ENCODE data around the gene DNALI1.
"Not testable (repeated sequence)": the region's sequence is repeated elsewhere in the genome, so short reads cannot be mapped to it uniquely, and the experiment has no call there.

DNA sequence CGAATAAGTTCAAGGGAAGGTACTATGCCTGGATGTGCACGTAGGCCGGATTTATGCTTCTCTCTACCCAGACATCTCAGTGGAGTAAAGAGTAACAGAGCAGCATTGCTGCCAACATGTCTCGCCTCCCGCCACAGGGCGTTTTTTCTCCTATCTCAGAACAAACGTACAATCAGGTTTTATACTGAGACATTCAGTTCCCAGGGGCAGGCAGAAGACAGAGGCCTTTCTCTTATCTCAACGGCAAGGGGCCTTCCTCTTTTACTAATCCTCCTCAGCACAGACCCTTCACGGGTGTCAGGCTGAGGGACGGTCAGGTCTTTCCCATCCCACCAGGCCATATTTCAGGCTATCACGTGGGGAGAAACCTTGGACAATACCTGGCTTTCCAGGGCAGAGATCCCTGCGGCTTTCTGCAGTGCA lies 3.2 kb downstream of the DNALI1 start:
- TF ChIP-seq CTCF (IDR thresholded peaks at IDR 0.05); POLR2AphosphoS5 (IDR thresholded peaks at IDR 0.05; ENCODE audit: low read depth, low read length); SIN3A (IDR thresholded peaks at IDR 0.05; ENCODE audit: borderline replicate concordance, insufficient read depth, low read depth, low read length): not testable (repeated sequence)
- TF ChIP-seq, protein P1, sequence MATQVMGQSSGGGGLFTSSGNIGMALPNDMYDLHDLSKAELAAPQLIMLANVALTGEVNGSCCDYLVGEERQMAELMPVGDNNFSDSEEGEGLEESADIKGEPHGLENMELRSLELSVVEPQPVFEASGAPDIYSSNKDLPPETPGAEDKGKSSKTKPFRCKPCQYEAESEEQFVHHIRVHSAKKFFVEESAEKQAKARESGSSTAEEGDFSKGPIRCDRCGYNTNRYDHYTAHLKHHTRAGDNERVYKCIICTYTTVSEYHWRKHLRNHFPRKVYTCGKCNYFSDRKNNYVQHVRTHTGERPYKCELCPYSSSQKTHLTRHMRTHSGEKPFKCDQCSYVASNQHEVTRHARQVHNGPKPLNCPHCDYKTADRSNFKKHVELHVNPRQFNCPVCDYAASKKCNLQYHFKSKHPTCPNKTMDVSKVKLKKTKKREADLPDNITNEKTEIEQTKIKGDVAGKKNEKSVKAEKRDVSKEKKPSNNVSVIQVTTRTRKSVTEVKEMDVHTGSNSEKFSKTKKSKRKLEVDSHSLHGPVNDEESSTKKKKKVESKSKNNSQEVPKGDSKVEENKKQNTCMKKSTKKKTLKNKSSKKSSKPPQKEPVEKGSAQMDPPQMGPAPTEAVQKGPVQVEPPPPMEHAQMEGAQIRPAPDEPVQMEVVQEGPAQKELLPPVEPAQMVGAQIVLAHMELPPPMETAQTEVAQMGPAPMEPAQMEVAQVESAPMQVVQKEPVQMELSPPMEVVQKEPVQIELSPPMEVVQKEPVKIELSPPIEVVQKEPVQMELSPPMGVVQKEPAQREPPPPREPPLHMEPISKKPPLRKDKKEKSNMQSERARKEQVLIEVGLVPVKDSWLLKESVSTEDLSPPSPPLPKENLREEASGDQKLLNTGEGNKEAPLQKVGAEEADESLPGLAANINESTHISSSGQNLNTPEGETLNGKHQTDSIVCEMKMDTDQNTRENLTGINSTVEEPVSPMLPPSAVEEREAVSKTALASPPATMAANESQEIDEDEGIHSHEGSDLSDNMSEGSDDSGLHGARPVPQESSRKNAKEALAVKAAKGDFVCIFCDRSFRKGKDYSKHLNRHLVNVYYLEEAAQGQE (IDR thresholded peaks at IDR 0.05; ENCODE audit: insufficient read depth in 1 of 2, low read depth in 2 of 2, low read length in 1 of 2), result not testable (repeated sequence)

All from Panc1 (cell line).